ENCODE measurements around the gene IRGQ.

GRCh38 chr19:43611788-43612187, 15.9 kb upstream of the IRGQ start, which contains the start of gene SRRM5:
- TF ChIP-seq EZH2phosphoT487 (IDR thresholded peaks at IDR 0.05; ENCODE audit: borderline replicate concordance, low read length) (no peak), CTCF (IDR thresholded peaks at IDR 0.05; ENCODE audit: low read depth, low read length, poor library complexity, severe bottlenecking) (no peak)

Data from DOHH2 (cell line).